ENCODE data around the gene OLFM3. TPM values are rescaled to one million over a fixed set of nuclear protein-coding genes. Genes with fewer than 3 reads are reported as not detected.

OLFM3 gene
- total RNA-seq, 1 donor from 2014 or later, result not detected

GRCh38 chr1:101957771-101958170, 39.0 kb downstream of the OLFM3 start:
- Mint-ChIP-seq H3K27me3 (ENCODE audit: low read depth) (peaks cover 7% of the 10 kb centered on the region), H3K4me3 (ENCODE audit: unreplicated experiment) (no peak overlapping the region), H3K9me3 (ENCODE audit: low read depth) (no peaks in the 10 kb centered on the region), H3K27ac (ENCODE audit: unreplicated experiment) (no peak overlapping the region), H3K36me3 (ENCODE audit: low read depth) (no peaks in the 10 kb centered on the region), H3K4me1 (ENCODE audit: low read depth) (no peaks in the 10 kb centered on the region)
- no peak for DNase-seq (ENCODE audit: low spot score)
- no peak for TF ChIP-seq CTCF (IDR thresholded peaks at IDR 0.05)

GRCh38 chr1:101953623-101954022, 43.1 kb downstream of the OLFM3 start:
- no peaks in the 10 kb centered on the region for H3K9me3 Mint-ChIP-seq (ENCODE audit: low read depth)
- H3K27me3 Mint-ChIP-seq (ENCODE audit: low read depth), result peaks cover 3% of the 10 kb centered on the region
- H3K27ac Mint-ChIP-seq (ENCODE audit: unreplicated experiment), result no peak overlapping the region
- H3K4me1 Mint-ChIP-seq (ENCODE audit: low read depth), result no peaks in the 10 kb centered on the region
- no peaks in the 10 kb centered on the region for H3K36me3 Mint-ChIP-seq (ENCODE audit: low read depth)
- TF ChIP-seq CTCF (IDR thresholded peaks at IDR 0.05), result no peak
- no peak for DNase-seq (ENCODE audit: low spot score)
- H3K4me3 Mint-ChIP-seq (ENCODE audit: unreplicated experiment), result no peak overlapping the region

- DNase-seq (ENCODE audit: low spot score), result no peak
- Mint-ChIP-seq H3K4me1 (ENCODE audit: low read depth) (no peaks in the 10 kb centered on the region), H3K27me3 (ENCODE audit: low read depth) (no peaks in the 10 kb centered on the region), H3K27ac (ENCODE audit: unreplicated experiment) (no peak overlapping the region), H3K9me3 (ENCODE audit: low read depth) (no peaks in the 10 kb centered on the region), H3K4me3 (ENCODE audit: unreplicated experiment) (no peak overlapping the region), H3K36me3 (ENCODE audit: low read depth) (no peaks in the 10 kb centered on the region)
- no peak for TF ChIP-seq CTCF (IDR thresholded peaks at IDR 0.05)
Observed at GRCh38 chr1:101945884-101946283, 50.8 kb downstream of the OLFM3 start.

- no peak for TF ChIP-seq CTCF (IDR thresholded peaks at IDR 0.05)
- Mint-ChIP-seq H3K36me3 (ENCODE audit: low read depth) (no peaks in the 10 kb centered on the region), H3K9me3 (ENCODE audit: low read depth) (no peaks in the 10 kb centered on the region), H3K27me3 (ENCODE audit: low read depth) (peaks cover 3% of the 10 kb centered on the region), H3K27ac (ENCODE audit: unreplicated experiment) (no peak overlapping the region), H3K4me3 (ENCODE audit: unreplicated experiment) (no peak overlapping the region), H3K4me1 (ENCODE audit: low read depth) (no peaks in the 10 kb centered on the region)
- DNase-seq (ENCODE audit: low spot score), result no peak
Observed at GRCh38 chr1:101943237-101943636, 53.5 kb downstream of the OLFM3 start.

GRCh38 chr1:101942516-101943193, 54.1 kb downstream of the OLFM3 start:
- no peaks in the 10 kb centered on the region for H3K36me3 Mint-ChIP-seq (ENCODE audit: low read depth)
- no peak for DNase-seq (ENCODE audit: low spot score)
- H3K4me3 Mint-ChIP-seq (ENCODE audit: unreplicated experiment), result no peak overlapping the region
- no peaks in the 10 kb centered on the region for H3K9me3 Mint-ChIP-seq (ENCODE audit: low read depth)
- TF ChIP-seq CTCF (IDR thresholded peaks at IDR 0.05), result no peak
- no peaks in the 10 kb centered on the region for H3K4me1 Mint-ChIP-seq (ENCODE audit: low read depth)
- no peak overlapping the region for H3K27ac Mint-ChIP-seq (ENCODE audit: unreplicated experiment)
- peaks cover 3% of the 10 kb centered on the region for H3K27me3 Mint-ChIP-seq (ENCODE audit: low read depth)

All from chondrocyte (in vitro differentiated cells).